ENCODE results near the gene CRIP2. TPM values are rescaled to one million over a fixed set of nuclear protein-coding genes. Genes with fewer than 3 reads are reported as not detected.

The CRIP2 gene
- total and polyA plus RNA-seq, 10 of the 15 experiments (the other 5 are each of a cell fraction or from before 2014, with no cell fraction given), result 0.04 to 0.62 (median 0.37) TPM; not detected in 5

- H3K79me2 ChIP-seq (ENCODE audit: control insufficient read depth, insufficient read depth, low read length), result no peaks in the 10 kb centered on the region
- H3K4me2 ChIP-seq (ENCODE audit: control insufficient read depth, insufficient read depth), result no peak overlapping the region
- in situ Hi-C loops (cut with MboI), result loop anchor here (5.0 kb wide), 1 partner anchor 60 kb away; no protein-coding TSS in a partner anchor
- 98% methylated on average over 22 of the region's 22 CpGs for WGBS (ENCODE audit: insufficient coverage, insufficient replicate concordance, low lambda C conversion rate, missing lambda C conversion rate)
- intact Hi-C loops (cut with micrococcal nuclease; ENCODE audit: unreplicated experiment), result no loop called here
- DNase-seq (ENCODE audit: low read depth, low spot score) (no peak), FAIRE-seq (no peak), ATAC-seq (no peak)
- H3K27ac ChIP-seq (ENCODE audit: control insufficient read depth, insufficient read depth), result no peak overlapping the region
- no peaks in the 10 kb centered on the region; the same call in 1 of the 2 replicates for H4K20me1 ChIP-seq (ENCODE audit: control insufficient read depth, insufficient read depth)
- CTCF ChIA-PET, result interaction anchor here (1.4 to 1.6 kb wide), 2 partner anchors 24 to 33 kb away, joined by 3 to 8 read pairs; no protein-coding TSS in a partner anchor
- H2AFZ ChIP-seq (ENCODE audit: control insufficient read depth, low read depth, low read length), result no peak overlapping the region
- H3K4me3 ChIP-seq, result no peak overlapping the region
- SMC1A ChIA-PET (ENCODE audit: uncharacterized antibody, unreplicated experiment), result interaction anchor here (0.7 kb wide), 1 partner anchor 105 kb away, joined by 3 read pairs; no protein-coding TSS in a partner anchor
- peaks cover 3 to 31% of the 10 kb centered on the region in 2 experiments; a peak in 3 of 4 replicates for H3K36me3 ChIP-seq (ENCODE audit: control insufficient read depth in 2 of 2, insufficient read depth in 2 of 2, low read length in 1 of 2)
- H3K4me1 ChIP-seq (ENCODE audit: control insufficient read depth, insufficient read depth, low read length), result no peaks in the 10 kb centered on the region
- H3K9ac ChIP-seq (ENCODE audit: control insufficient read depth, insufficient read depth, low read length), result no peak overlapping the region
- TF ChIP-seq TCF12 (IDR thresholded peaks at IDR 0.05; ENCODE audit: low read depth, low read length) (no peak), ZBED1 (IDR thresholded peaks at IDR 0.05; ENCODE audit: borderline replicate concordance) (no peak), ZNF274 (IDR thresholded peaks at IDR 0.05; ENCODE audit: insufficient read depth, insufficient read length) (no peak), HDAC6 (IDR thresholded peaks at IDR 0.05; ENCODE audit: unreplicated experiment) (no peak), MEF2B (IDR thresholded peaks at IDR 0.05; ENCODE audit: partially characterized antibody, poor library complexity, severe bottlenecking) (no peak), STAT3 (IDR thresholded peaks at IDR 0.05; ENCODE audit: low read depth, low read length) (no peak), SMAD5 (IDR thresholded peaks at IDR 0.05; ENCODE audit: low read depth) (no peak), MYB (IDR thresholded peaks at IDR 0.05; ENCODE audit: borderline replicate concordance, low read depth, low read length) (no peak), PAX5 (IDR thresholded peaks at IDR 0.05; ENCODE audit: borderline replicate concordance, low read depth, low read length) (no peak), IKZF1 (conservative IDR thresholded peaks at IDR 0.05) (no peak)
- TF ChIP-seq, protein P1, sequence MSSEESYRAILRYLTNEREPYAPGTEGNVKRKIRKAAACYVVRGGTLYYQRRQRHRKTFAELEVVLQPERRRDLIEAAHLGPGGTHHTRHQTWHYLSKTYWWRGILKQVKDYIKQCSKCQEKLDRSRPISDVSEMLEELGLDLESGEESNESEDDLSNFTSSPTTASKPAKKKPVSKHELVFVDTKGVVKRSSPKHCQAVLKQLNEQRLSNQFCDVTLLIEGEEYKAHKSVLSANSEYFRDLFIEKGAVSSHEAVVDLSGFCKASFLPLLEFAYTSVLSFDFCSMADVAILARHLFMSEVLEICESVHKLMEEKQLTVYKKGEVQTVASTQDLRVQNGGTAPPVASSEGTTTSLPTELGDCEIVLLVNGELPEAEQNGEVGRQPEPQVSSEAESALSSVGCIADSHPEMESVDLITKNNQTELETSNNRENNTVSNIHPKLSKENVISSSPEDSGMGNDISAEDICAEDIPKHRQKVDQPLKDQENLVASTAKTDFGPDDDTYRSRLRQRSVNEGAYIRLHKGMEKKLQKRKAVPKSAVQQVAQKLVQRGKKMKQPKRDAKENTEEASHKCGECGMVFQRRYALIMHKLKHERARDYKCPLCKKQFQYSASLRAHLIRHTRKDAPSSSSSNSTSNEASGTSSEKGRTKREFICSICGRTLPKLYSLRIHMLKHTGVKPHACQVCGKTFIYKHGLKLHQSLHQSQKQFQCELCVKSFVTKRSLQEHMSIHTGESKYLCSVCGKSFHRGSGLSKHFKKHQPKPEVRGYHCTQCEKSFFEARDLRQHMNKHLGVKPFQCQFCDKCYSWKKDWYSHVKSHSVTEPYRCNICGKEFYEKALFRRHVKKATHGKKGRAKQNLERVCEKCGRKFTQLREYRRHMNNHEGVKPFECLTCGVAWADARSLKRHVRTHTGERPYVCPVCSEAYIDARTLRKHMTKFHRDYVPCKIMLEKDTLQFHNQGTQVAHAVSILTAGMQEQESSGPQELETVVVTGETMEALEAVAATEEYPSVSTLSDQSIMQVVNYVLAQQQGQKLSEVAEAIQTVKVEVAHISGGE (CRISPR knock-in tag; IDR thresholded peaks at IDR 0.05), result no peak
- POLR2A ChIA-PET, result no interaction called here
- no peaks in the 10 kb centered on the region for H3K9me3 ChIP-seq (replicated peaks; ENCODE audit: control insufficient read depth, insufficient read depth, low read length)
- RAD21 ChIA-PET (ENCODE audit: unreplicated experiment), result no interaction called here
- no TSS peak for BruUV-seq (replicated peaks)
- no peaks in the 10 kb centered on the region for H3K27me3 ChIP-seq (replicated peaks in 1 of 2; ENCODE audit: control insufficient read depth in 2 of 2, insufficient read depth in 2 of 2, low read length in 1 of 2)
Observed at GRCh38 chr14:105456736-105457617, 17.6 kb upstream of the CRIP2 start.
